CD4-positive, alpha-beta T cell (primary cell): Measurements from ENCODE around the gene YIF1A. TPM values are rescaled to one million over a fixed set of nuclear protein-coding genes. Genes with fewer than 3 reads are reported as not detected.

ENCODE experiments used
- ATAC-seq: fragments of 200-7000 bp; cut with Tn5 transposase; one replicate; pipeline ENCODE4 v1.10.0; 2022; ENCODE audit warnings: mild to moderate bottlenecking; ENCODE audit not compliant: poor library complexity
- CTCF ChIA-PET: fragments of 350-600 bp; sonication (Branson Sonifier 250); formaldehyde crosslinking; loops from one replicate; lab custom pipeline; 2021; ENCODE audit warnings: antibody characterized with exemption, inconsistent platforms; lab: Charles Lee
- POLR2A ChIA-PET: fragments of 350-600 bp; sonication (Branson Sonifier 250); formaldehyde crosslinking; loops from one replicate; lab custom pipeline; 2021; ENCODE audit warnings: antibody characterized with exemption, inconsistent platforms; lab: Charles Lee
- DNase-seq, 14 experiments: peaks; one replicate each; pipeline ENCODE4 v3.0.0-alpha.2; 2013 to 2020; ENCODE audit warnings: mixed read lengths in 2 of 14
- H3K27ac ChIP-seq, 2 donors: one replicate each; pipeline versions ENCODE4 v1.5.1 to v1.7.0; 2013; ENCODE audit warnings: low read length in 2 of 2, low read depth in 1 of 2, mild to moderate bottlenecking in 1 of 2
- H3K27me3 ChIP-seq, 2 experiments: 1 replicate in 1 of 2; 2 replicates in 1 of 2; pipeline versions ENCODE4 v1.6.1 to v1.7.0; 2013; ENCODE audit warnings: low read length in 2 of 2, control low read depth in 1 of 2, mild to moderate bottlenecking in 1 of 2, moderate library complexity in 1 of 2; ENCODE audit not compliant: insufficient read depth in 2 of 2, control insufficient read depth in 1 of 2
- H3K36me3 ChIP-seq: one replicate; pipeline ENCODE4 v1.6.1; 2013; ENCODE audit warnings: low read length, control low read depth; ENCODE audit not compliant: insufficient read depth
- H3K4me1 ChIP-seq: one replicate; pipeline ENCODE4 v1.6.1; 2013; ENCODE audit warnings: low read length, control low read depth; ENCODE audit not compliant: insufficient read depth
- H3K4me3 ChIP-seq: one replicate; pipeline ENCODE4 v1.5.1; 2013; ENCODE audit warnings: mild to moderate bottlenecking, low read length, moderate library complexity
- H3K9me3 ChIP-seq, 2 experiments: 1 replicate in 1 of 2; 2 replicates in 1 of 2; pipeline versions ENCODE4 v1.6.1 to v1.7.0; 2013; ENCODE audit warnings: low read length in 2 of 2, mild to moderate bottlenecking in 2 of 2, control low read depth in 1 of 2, moderate library complexity in 1 of 2; ENCODE audit not compliant: control insufficient read depth in 1 of 2, insufficient read depth in 1 of 2
- H3K27ac Mint-ChIP-seq: one replicate; pipeline ENCODE4 v1.8.0; 2020; ENCODE audit warnings: mixed read lengths
- H3K27me3 Mint-ChIP-seq: one replicate; pipeline ENCODE4 v1.8.0; 2021; ENCODE audit warnings: mixed read lengths
- H3K36me3 Mint-ChIP-seq: one replicate; pipeline ENCODE4 v1.8.0; 2021; ENCODE audit warnings: low read depth, mixed read lengths
- H3K4me1 Mint-ChIP-seq: one replicate; pipeline ENCODE4 v1.8.0; 2021; ENCODE audit warnings: low read depth, mixed read lengths
- H3K4me3 Mint-ChIP-seq: one replicate; pipeline ENCODE4 v1.8.0; 2020; ENCODE audit warnings: mild to moderate bottlenecking, mixed read lengths
- H3K9me3 Mint-ChIP-seq: one replicate; pipeline ENCODE4 v1.8.0; 2020; ENCODE audit warnings: mixed read lengths
- intact Hi-C, 2 experiments: fragments of 100-400 bp; cut with DNase I in 1 of 2; cut with micrococcal nuclease in 1 of 2; formaldehyde crosslinking; loops; one replicate each; pipeline versions ENCODE4 v1.15.1 to v1.9.0; 2023 to 2025; cut with DNase I, micrococcal nuclease
- total RNA-seq, 174 experiments: library from RNA in 2 of 174; stranded (reverse) in 2 of 174; gene quantifications; one replicate each; pipeline ENCODE4 v1.2.3 and lab custom pipeline; 2021 to 2026
- TF ChIP-seq, protein P1 (sequence below): fragments of 200-600 bp; IDR thresholded peaks from one replicate; pipeline ENCODE4 v1.8.0; 2022; ENCODE audit warnings: antibody characterized with exemption, mild to moderate bottlenecking

YIF1A gene
- total RNA-seq, 2 experiments from 2014 or later, result 17.4 to 21.1 TPM

- H3K36me3 ChIP-seq, result peaks cover 46% of the 10 kb centered on the region
- Mint-ChIP-seq H3K4me1 (peaks cover 45% of the 10 kb centered on the region), H3K27me3 (no peaks in the 10 kb centered on the region), H3K9me3 (no peaks in the 10 kb centered on the region), H3K27ac (peak within 1 kb of the TSS; percentile 100), H3K4me3 (peak within 1 kb of the TSS; percentile 96), H3K36me3 (peaks cover 62% of the 10 kb centered on the region)
- intact Hi-C loops, result loop anchor here (1.0 to 10.0 kb wide), 4 partner anchors 14 to 554 kb away; partner anchors contain the start of genes KAT5 (in 1 of the 2), SF3B2 (in 1 of the 2) and YIF1A (in 1 of the 2)
- ChIA-PET POLR2A (interaction anchor here (0.8 to 3.9 kb wide), 14 partner anchors 9 to 410 kb away, joined by 3 to 34 read pairs (median 4); partner anchors contain the start of genes BANF1, CCDC85B, CNIH2 and EIF1AD), CTCF (interaction anchor here (1.3 to 5.6 kb wide), 2 partner anchors 13 to 20 kb away, joined by 7 to 36 read pairs; partner anchors contain the start of gene YIF1A)
- DNase-seq (peak; percentile 99 to 100 (median 100)), ATAC-seq (peak; percentile 82)
- H3K4me3 ChIP-seq, result peak within 1 kb of the TSS; percentile 99
- H3K27ac ChIP-seq, result peak within 1 kb of the TSS; percentile 83 to 87
- H3K27me3 ChIP-seq, result no peaks in the 10 kb centered on the region
- TF ChIP-seq, protein P1, sequence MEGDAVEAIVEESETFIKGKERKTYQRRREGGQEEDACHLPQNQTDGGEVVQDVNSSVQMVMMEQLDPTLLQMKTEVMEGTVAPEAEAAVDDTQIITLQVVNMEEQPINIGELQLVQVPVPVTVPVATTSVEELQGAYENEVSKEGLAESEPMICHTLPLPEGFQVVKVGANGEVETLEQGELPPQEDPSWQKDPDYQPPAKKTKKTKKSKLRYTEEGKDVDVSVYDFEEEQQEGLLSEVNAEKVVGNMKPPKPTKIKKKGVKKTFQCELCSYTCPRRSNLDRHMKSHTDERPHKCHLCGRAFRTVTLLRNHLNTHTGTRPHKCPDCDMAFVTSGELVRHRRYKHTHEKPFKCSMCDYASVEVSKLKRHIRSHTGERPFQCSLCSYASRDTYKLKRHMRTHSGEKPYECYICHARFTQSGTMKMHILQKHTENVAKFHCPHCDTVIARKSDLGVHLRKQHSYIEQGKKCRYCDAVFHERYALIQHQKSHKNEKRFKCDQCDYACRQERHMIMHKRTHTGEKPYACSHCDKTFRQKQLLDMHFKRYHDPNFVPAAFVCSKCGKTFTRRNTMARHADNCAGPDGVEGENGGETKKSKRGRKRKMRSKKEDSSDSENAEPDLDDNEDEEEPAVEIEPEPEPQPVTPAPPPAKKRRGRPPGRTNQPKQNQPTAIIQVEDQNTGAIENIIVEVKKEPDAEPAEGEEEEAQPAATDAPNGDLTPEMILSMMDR, result no peak
- no peaks in the 10 kb centered on the region for H3K9me3 ChIP-seq
- H3K4me1 ChIP-seq, result peaks cover 58% of the 10 kb centered on the region
Observed at GRCh38 chr11:66268244-66268951, 20.5 kb downstream of the YIF1A start, which contains the start of gene RAB1B. Gene RAB1B, plus strand, starts transcription at chr11:66268639. Its CDS starts 41 bp downstream, at chr11:66268680.

- Mint-ChIP-seq H3K4me3 (peak overlapping the region; percentile 96), H3K9me3 (no peaks in the 10 kb centered on the region), H3K27ac (peak overlapping the region; percentile 100), H3K4me1 (peaks cover 41% of the 10 kb centered on the region), H3K36me3 (peaks cover 60% of the 10 kb centered on the region), H3K27me3 (no peaks in the 10 kb centered on the region)
- Histone ChIP-seq H3K4me1 (peaks cover 52% of the 10 kb centered on the region), H3K27ac (peak overlapping the region; percentile 83 to 85), H3K9me3 (no peaks in the 10 kb centered on the region), H3K36me3 (peaks cover 44% of the 10 kb centered on the region), H3K27me3 (no peaks in the 10 kb centered on the region), H3K4me3 (peak overlapping the region; percentile 99)
- intact Hi-C loops, result loop anchor here (1.0 to 10.0 kb wide), 4 partner anchors 15 to 553 kb away; partner anchors contain the start of genes KAT5 (in 1 of the 2), SF3B2 (in 1 of the 2) and YIF1A (in 1 of the 2)
- peak; percentile 76 to 93 (median 82) for DNase-seq
- TF ChIP-seq, protein P1, result no peak
- POLR2A ChIA-PET, result interaction anchor here (0.7 to 3.9 kb wide), 19 partner anchors 8 to 1489 kb away, joined by 3 to 34 read pairs (median 4); partner anchors contain the start of genes BANF1, CCDC85B, CNIH2 and EIF1AD
- ATAC-seq, result peak; percentile 55
- CTCF ChIA-PET, result interaction anchor here (0.8 to 5.6 kb wide), 4 partner anchors 14 to 171 kb away, joined by 3 to 36 read pairs (median 6); partner anchors contain the start of genes MRPL11 and YIF1A
Observed at GRCh38 chr11:66267379-66268243, 21.3 kb downstream of the YIF1A start.

DNA sequence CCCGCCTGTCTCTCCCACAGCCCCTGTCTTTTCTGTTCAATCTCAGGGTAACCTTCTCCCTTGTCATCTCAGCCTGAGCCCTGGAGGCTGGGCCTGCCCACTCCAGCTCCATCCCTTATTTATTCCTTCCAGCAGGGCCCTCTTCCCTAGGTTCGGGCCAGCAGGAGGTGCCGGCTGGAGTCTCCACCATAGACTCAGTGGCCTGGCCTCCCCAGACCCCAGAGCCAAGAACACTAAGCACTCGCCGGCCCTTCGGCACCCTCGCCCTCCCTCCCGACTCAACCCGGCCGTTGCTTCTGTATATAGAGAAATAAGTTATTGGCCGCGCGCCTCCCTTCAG is 21.9 kb downstream of the YIF1A start:
- intact Hi-C loops, result loop anchor here in 1 of 2 experiments (5.0 to 10.0 kb wide), 2 partner anchors 215 to 552 kb away; partner anchors contain the start of genes KAT5 and SF3B2
- Histone ChIP-seq H3K27me3 (no peaks in the 10 kb centered on the region), H3K9me3 (no peaks in the 10 kb centered on the region), H3K36me3 (peaks cover 44% of the 10 kb centered on the region), H3K4me3 (peak overlapping the region; percentile 99), H3K4me1 (peaks cover 46% of the 10 kb centered on the region), H3K27ac (peak overlapping the region; percentile 55 to 62)
- ATAC-seq (no peak), DNase-seq (no peak)
- Mint-ChIP-seq H3K4me3 (peak overlapping the region; percentile 96), H3K27me3 (no peaks in the 10 kb centered on the region), H3K4me1 (peaks cover 41% of the 10 kb centered on the region), H3K27ac (peak overlapping the region; percentile 100), H3K9me3 (no peaks in the 10 kb centered on the region), H3K36me3 (peaks cover 54% of the 10 kb centered on the region)
- ChIA-PET CTCF (interaction anchor here (0.8 to 5.6 kb wide), 4 partner anchors 15 to 172 kb away, joined by 3 to 36 read pairs (median 6); partner anchors contain the start of genes MRPL11 and YIF1A), POLR2A (interaction anchor here (0.7 to 3.9 kb wide), 13 partner anchors 7 to 1488 kb away, joined by 3 to 34 read pairs (median 4); partner anchors contain the start of genes BANF1, CCDC85B, CNIH2 and EIF1AD)
- TF ChIP-seq, protein P1, result no peak
